Measurements from ENCODE around the gene ANK2.

Gene ANK2

DNA sequence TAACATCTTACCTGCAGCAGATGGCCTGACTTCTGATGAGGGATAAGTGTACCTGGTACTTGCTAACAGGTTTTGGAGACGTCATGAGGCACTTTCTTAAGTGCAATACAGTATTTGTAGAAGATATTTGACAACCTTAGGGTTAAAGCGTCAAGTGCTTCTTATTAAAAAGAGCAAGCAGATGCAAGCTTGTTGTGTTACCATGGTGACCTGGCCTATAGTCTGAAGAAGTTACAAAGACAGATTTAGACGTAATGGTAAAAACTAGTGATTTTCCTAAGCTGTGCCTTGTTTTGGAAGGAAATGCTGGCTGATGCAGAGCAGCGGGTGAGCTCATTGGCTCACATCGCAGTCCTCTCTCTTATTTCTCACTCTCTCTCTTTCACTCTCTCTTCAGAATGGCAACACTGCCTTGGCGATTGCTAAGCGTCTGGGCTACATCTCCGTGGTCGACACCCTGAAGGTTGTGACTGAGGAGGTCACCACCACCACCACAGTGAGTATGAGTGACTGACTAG lies 243.6 kb downstream of the ANK2 start:
- TF ChIP-seq, protein P1, sequence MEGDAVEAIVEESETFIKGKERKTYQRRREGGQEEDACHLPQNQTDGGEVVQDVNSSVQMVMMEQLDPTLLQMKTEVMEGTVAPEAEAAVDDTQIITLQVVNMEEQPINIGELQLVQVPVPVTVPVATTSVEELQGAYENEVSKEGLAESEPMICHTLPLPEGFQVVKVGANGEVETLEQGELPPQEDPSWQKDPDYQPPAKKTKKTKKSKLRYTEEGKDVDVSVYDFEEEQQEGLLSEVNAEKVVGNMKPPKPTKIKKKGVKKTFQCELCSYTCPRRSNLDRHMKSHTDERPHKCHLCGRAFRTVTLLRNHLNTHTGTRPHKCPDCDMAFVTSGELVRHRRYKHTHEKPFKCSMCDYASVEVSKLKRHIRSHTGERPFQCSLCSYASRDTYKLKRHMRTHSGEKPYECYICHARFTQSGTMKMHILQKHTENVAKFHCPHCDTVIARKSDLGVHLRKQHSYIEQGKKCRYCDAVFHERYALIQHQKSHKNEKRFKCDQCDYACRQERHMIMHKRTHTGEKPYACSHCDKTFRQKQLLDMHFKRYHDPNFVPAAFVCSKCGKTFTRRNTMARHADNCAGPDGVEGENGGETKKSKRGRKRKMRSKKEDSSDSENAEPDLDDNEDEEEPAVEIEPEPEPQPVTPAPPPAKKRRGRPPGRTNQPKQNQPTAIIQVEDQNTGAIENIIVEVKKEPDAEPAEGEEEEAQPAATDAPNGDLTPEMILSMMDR (IDR thresholded peaks at IDR 0.05; ENCODE audit: low read depth, low read length), result no peak
- in situ Hi-C loops (cut with HindIII; ENCODE audit: low sequenced_read_pairs), result no loop called here
- H3K4me3 ChIP-seq (ENCODE audit: low read depth, low read length), result no peak overlapping the region
- DNase-seq (ENCODE audit: low read depth, low spot score), result peak; percentile 78

DNA sequence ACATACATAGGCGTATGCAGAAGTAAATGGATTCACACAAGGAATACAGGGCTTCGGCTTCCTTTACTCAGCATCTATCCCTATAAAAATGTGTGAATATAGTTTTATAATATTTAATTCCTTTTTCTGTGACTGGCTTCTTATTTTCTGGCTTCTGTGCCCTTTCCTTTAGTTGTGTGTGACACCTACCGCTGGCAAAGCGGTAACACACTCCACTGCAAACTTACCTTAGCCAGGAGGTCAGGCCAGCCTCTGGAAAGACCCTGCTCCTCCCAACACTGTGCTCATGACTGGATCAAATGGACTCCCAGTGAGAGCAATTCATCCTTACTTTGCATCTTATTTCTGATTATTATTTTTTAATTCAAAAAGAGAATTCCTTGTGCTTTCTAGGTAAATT lies 244.2 kb downstream of the ANK2 start:
- peak; percentile 23 for DNase-seq (ENCODE audit: low read depth, low spot score)
- in situ Hi-C loops (cut with HindIII; ENCODE audit: low sequenced_read_pairs), result no loop called here
- TF ChIP-seq, protein P1 (IDR thresholded peaks at IDR 0.05; ENCODE audit: low read depth, low read length), result peak; percentile 22
- no peak overlapping the region for H3K4me3 ChIP-seq (ENCODE audit: low read depth, low read length)

DNA sequence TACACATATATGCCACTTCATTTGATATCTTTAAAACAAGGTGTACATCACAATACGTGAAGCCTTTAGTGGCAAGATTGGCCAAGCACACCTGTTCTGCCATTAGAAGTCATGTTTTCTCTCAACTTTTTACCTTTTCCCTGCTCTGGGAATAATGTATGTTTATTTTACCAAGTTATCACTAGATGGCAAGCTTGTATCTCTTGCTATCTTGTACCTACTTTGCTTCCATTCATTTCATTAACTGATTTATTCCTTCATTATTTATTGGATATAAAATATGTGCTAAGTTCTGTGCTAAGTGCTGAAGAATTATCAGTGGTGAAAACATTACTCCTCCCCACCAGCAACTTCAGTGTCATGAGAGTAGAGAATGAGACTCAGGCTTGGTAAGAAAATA lies 245.5 kb downstream of the ANK2 start:
- in situ Hi-C loops (cut with HindIII; ENCODE audit: low sequenced_read_pairs), result no loop called here
- no peak for DNase-seq (ENCODE audit: low read depth, low spot score)
- no peak overlapping the region for H3K4me3 ChIP-seq (ENCODE audit: low read depth, low read length)
- TF ChIP-seq, protein P1 (IDR thresholded peaks at IDR 0.05; ENCODE audit: low read depth, low read length), result no peak

DNA sequence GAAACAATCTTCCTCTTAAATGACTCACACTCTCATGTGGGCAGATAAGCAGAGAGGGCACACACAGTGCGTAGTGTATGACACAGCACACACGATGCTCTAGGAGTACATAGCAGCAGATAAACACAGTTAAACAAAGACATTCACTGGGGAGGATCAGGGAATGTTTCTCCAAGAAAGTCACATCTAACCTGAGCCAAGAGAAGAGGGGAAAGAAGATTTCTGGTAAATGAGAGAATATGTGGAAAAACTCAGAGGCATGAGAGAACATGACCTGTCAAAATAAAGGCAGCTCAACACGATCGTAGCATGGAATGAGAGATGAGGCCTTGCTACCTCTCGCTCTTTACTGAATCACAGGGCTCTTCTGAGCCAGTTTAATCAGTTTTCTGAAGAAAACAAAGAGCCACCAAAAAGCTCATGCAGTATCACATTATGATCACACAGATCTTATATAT lies 251.0 kb downstream of the ANK2 start:
- TF ChIP-seq, protein P1 (IDR thresholded peaks at IDR 0.05; ENCODE audit: low read depth, low read length), result no peak
- in situ Hi-C loops (cut with HindIII; ENCODE audit: low sequenced_read_pairs), result no loop called here
- DNase-seq (ENCODE audit: low read depth, low spot score), result peak; percentile 88
- no peak overlapping the region for H3K4me3 ChIP-seq (ENCODE audit: low read depth, low read length)

DNA sequence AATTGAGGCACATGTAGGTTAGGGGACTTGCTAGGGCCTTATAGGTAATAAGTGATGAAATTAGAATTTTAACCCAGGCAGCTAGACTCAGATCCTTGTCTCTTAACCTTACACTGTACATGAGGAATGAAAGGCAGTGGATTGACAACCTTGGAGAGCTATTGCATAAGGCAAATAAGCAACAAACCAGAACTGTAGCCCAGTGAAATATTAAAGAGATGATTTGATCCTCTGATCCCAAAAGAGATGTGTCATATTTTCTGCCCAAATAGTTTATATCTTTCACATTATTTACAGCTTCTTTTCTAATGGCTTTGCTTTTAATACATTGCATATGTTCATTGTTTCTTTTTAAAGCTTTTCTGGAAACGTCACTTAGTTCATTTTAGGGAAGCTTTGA lies 252.6 kb downstream of the ANK2 start:
- DNase-seq (ENCODE audit: low read depth, low spot score), result no peak
- TF ChIP-seq, protein P1 (IDR thresholded peaks at IDR 0.05; ENCODE audit: low read depth, low read length), result no peak
- H3K4me3 ChIP-seq (ENCODE audit: low read depth, low read length), result no peak overlapping the region
- in situ Hi-C loops (cut with HindIII; ENCODE audit: low sequenced_read_pairs), result no loop called here

DNA sequence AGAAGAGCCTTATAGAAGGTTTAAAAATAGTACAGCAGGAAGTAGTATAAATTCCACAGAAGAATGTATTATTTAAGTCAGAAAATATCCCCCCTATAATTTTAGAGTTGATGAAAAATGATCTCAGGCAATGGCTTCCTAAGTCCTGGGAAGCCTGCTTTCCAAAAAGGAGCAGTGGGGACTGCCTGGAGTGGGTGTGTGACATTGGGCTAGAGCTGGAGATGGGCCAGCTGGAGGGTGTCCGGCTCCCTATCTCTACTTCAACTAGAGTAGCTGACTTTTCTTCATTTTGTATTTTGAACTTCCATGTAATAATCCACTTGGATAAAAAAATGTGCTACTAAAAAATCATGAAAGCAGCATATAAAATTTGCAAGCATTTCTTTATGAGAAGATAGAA lies 253.9 kb downstream of the ANK2 start:
- H3K4me3 ChIP-seq (ENCODE audit: low read depth, low read length), result no peak overlapping the region
- in situ Hi-C loops (cut with HindIII; ENCODE audit: low sequenced_read_pairs), result no loop called here
- no peak for DNase-seq (ENCODE audit: low read depth, low spot score)
- TF ChIP-seq, protein P1 (IDR thresholded peaks at IDR 0.05; ENCODE audit: low read depth, low read length), result no peak

DNA sequence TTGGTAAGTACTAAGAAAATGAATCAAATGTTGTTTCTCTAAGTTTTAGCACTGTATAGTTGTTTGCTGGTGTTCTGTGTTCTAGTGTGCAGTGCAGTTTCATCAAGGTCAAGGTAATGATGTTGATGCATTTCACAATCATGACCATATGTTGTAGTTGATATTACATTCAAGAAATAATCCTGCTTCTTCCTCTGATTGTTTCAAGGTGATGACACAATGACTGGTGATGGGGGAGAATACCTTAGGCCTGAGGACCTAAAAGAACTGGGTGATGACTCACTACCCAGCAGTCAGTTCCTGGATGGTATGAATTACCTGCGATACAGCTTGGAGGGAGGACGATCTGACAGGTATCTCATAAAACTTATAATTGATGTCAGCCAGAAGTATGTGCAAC lies 261.6 kb downstream of the ANK2 start:
- no peak for DNase-seq (ENCODE audit: low read depth, low spot score)
- no peak overlapping the region for H3K4me3 ChIP-seq (ENCODE audit: low read depth, low read length)
- in situ Hi-C loops (cut with HindIII; ENCODE audit: low sequenced_read_pairs), result no loop called here
- TF ChIP-seq, protein P1 (IDR thresholded peaks at IDR 0.05; ENCODE audit: low read depth, low read length), result no peak
